Iris pigment epithelial cell (primary cell): ENCODE data around the gene FANCD2.
"Not testable (repeated sequence)": the region's sequence is repeated elsewhere in the genome, so short reads cannot be mapped to it uniquely, and the experiment has no call there.

Experiments used
- DNase-seq: peaks from one replicate; pipeline ENCODE4 v3.0.0-alpha.2; 2011; ENCODE audit warnings: low read depth

The FANCD2 gene

GRCh38 chr3:10026084-10026890, at the start of gene FANCD2:
TSS of gene FANCD2 (plus strand) at chr3:10026437. CDS start at chr3:10028658, 2,221 bp downstream.
- DNase-seq, result peak; percentile 87

- peak; percentile 99 for DNase-seq
Observed at GRCh38 chr3:9976721-9977709, 49.2 kb upstream of the FANCD2 start.

- no peak for DNase-seq
Observed at GRCh38 chr3:9978710-9979305, 47.4 kb upstream of the FANCD2 start.

- no peak for DNase-seq
Observed at GRCh38 chr3:9980251-9980650, 46.0 kb upstream of the FANCD2 start.

GRCh38 chr3:9986230-9986725, 40.0 kb upstream of the FANCD2 start:
- DNase-seq, result no peak

GRCh38 chr3:9994086-9994844, 32.0 kb upstream of the FANCD2 start:
- DNase-seq, result peak; percentile 90

GRCh38 chr3:10000686-10001085, 25.6 kb upstream of the FANCD2 start:
- DNase-seq, result no peak

GRCh38 chr3:10002951-10003350, 23.3 kb upstream of the FANCD2 start:
- no peak for DNase-seq

- no peak for DNase-seq
Observed at GRCh38 chr3:10004506-10004905, 21.7 kb upstream of the FANCD2 start.

- DNase-seq, result no peak
Observed at GRCh38 chr3:10004960-10005564, 21.2 kb upstream of the FANCD2 start.

- no peak for DNase-seq
Observed at GRCh38 chr3:10006048-10006761, 20.0 kb upstream of the FANCD2 start.

GRCh38 chr3:10006762-10007090, 19.5 kb upstream of the FANCD2 start:
- no peak for DNase-seq

GRCh38 chr3:10007126-10007782, 19.0 kb upstream of the FANCD2 start:
- DNase-seq, result no peak

GRCh38 chr3:10008216-10008587, 18.0 kb upstream of the FANCD2 start:
- DNase-seq, result not testable (repeated sequence)

- peak; percentile 72 for DNase-seq
Observed at GRCh38 chr3:10008588-10009344, 17.5 kb upstream of the FANCD2 start.

- no peak for DNase-seq
Observed at GRCh38 chr3:10010421-10010877, 15.8 kb upstream of the FANCD2 start.

- DNase-seq, result peak; percentile 93
Observed at GRCh38 chr3:10010878-10011465, 15.3 kb upstream of the FANCD2 start.

GRCh38 chr3:10011631-10012030, 14.6 kb upstream of the FANCD2 start:
- no peak for DNase-seq

GRCh38 chr3:10012106-10012505, 14.1 kb upstream of the FANCD2 start:
- DNase-seq, result no peak
